Epithelial cell of proximal tubule (primary cell): ENCODE data around the gene RHO. TPM values are rescaled to one million over a fixed set of nuclear protein-coding genes. Genes with fewer than 3 reads are reported as not detected.

Source experiments
- DNase-seq: peaks from one replicate; pipeline ENCODE4 v3.0.0-alpha.2; 2011; ENCODE audit warnings: low read depth
- H3K4me3 ChIP-seq: 2 replicates; pipeline ENCODE4 v1.5.1; 2011; ENCODE audit warnings: low read depth, mild to moderate bottlenecking, low read length
- total RNA-seq: library from RNA; depleted of rRNA; stranded (reverse); fragments of >200 nt; gene quantifications from 2 replicates; pipeline ENCODE4 v1.2.3, GENCODE V29; 2015
- TF ChIP-seq, protein P1 (sequence below): conservative IDR thresholded peaks from 2 replicates; pipeline ENCODE4 v1.5.1; 2012; ENCODE audit warnings: low read depth, mild to moderate bottlenecking, low read length

Gene RHO
- total RNA-seq, 1 donor from 2014 or later = not detected

- TF ChIP-seq, protein P1, sequence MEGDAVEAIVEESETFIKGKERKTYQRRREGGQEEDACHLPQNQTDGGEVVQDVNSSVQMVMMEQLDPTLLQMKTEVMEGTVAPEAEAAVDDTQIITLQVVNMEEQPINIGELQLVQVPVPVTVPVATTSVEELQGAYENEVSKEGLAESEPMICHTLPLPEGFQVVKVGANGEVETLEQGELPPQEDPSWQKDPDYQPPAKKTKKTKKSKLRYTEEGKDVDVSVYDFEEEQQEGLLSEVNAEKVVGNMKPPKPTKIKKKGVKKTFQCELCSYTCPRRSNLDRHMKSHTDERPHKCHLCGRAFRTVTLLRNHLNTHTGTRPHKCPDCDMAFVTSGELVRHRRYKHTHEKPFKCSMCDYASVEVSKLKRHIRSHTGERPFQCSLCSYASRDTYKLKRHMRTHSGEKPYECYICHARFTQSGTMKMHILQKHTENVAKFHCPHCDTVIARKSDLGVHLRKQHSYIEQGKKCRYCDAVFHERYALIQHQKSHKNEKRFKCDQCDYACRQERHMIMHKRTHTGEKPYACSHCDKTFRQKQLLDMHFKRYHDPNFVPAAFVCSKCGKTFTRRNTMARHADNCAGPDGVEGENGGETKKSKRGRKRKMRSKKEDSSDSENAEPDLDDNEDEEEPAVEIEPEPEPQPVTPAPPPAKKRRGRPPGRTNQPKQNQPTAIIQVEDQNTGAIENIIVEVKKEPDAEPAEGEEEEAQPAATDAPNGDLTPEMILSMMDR = no peak
- DNase-seq = no peak
- no peak overlapping the region for H3K4me3 ChIP-seq
These were observed 25.3 kb downstream of the RHO start for GRCh38 chr3:129553719-129554118.

DNA sequence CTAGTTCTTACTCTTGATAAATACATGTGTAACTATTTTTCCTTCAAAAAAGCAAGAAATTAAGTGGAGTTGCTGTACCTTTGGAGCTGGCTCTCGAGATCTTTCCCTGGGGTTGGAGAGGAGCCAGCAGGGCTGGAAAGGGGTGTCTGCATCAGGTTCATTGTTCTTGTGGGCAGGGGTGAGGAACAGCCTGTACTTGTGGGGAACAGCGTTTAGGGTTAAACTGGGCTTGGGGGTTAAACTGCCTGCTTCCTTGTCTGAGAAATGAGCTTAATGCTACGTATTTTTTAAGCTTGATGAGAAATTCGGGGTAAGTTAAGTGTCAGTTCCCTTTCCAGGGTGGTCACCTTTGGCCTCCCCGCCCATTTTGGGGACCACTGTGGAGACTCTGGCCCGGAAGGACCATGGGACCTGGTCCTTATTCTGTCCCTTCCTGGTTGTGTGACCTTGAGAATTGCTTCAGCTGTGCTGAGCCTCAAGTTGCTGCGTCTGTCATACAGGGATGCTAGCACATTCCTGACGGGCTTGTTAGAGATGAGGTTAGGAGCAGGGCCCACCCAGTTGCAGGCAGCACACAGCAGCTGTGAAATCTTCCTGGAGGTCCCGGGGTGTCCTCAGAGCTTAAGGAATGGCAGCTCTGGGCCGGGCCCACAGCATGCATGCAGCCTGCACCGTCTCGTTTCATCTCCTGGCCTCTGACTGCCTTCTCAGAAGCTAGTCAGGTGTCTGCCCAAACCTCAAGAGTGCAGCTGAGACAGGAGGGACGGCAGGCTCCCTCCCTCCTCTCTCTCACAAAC, 26.1 kb downstream of the RHO start:
- H3K4me3 ChIP-seq = no peak overlapping the region
- TF ChIP-seq, protein P1 = no peak
- no peak for DNase-seq

- H3K4me3 ChIP-seq = no peak overlapping the region
- TF ChIP-seq, protein P1 = no peak
- DNase-seq = no peak
These were observed 26.7 kb downstream of the RHO start for GRCh38 chr3:129555153-129555550.

DNA sequence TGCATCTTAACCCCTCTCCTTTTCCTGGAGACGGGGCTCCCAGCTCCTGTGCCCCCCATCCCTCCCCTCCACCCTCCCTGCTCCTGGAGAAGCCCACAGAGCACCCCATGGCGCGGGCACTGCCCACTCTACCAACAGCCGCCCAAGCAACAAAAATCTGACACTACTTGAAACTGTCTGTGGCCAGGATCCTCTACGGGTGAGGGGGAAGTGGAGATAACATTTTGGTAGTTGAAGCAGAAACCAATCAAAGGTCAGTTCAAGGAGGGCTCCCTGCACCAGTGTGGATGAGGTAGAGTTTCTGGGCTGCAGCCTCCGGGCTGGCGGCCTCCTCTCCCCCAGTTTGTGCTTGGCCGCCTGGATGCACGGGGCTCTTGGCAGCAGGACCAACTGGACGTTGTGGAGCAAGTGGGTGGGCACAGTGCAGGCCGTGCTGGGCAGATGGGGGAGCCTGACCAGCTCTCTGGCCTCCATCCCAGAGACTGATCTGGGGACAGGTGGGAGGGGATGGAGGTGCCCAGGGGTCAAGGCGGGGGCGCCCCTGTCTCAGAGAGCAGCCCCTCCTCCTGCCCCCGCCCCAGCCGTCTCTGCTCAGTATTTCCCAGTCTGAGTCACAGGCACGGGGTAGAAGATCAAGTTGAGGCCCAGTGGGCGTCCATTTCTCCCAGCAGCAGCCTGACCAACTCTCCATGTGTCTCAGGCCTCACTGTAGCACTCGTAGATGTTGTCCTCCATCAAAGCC, 27.3 kb downstream of the RHO start:
- TF ChIP-seq, protein P1 = no peak
- H3K4me3 ChIP-seq = no peak overlapping the region
- no peak for DNase-seq

DNA sequence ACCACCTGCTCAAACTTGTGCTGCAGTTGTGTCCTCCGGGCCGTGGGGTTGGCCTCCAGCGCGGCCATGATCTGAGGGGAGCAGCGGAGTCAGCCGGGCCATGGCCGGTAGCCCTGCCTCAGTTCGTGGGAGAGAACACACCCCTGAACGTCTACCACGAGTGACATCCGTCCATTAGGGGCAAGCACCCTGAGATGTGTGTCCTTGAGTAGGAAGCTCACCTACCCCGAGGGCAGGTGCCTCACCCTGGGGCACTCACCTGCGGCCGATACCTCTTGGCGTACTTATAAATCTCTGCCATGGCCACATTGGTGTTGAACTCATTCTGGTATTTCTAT, 27.9 kb downstream of the RHO start:
- DNase-seq = no peak
- TF ChIP-seq, protein P1 = no peak
- H3K4me3 ChIP-seq = no peak overlapping the region

DNA sequence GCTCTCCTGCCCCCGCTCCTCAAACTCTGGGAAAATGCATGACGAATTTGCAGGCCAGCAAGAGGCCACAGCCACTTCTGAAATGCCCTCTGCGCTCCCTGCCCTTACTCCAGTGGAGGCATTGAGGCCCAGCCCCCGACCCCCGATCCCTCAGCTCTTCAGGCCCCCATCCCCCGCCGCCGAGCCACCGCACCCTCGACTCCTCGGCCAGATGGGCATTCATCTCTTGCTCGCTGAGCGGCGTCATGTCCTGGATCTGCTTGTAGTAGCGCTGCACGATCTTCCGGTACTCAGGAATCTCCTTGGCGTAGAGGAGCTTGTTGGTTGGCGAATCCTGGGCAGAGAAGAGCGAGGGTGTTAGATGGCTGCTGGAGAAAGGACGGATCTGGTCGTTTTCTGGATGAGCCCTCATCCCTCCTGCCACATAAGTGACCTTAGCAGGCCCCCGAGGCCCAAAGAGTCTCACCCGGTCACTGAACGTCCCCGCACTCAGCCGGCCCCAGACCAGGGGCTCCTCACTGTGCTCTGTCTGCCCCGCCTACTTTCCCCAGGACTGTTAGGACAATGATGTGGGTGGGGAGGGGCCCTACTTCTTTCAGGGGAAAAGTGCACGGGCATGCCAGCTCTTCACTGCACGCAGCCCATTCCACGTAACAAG, 28.6 kb downstream of the RHO start:
- TF ChIP-seq, protein P1 = no peak
- no peak for DNase-seq
- no peak overlapping the region for H3K4me3 ChIP-seq

GRCh38 chr3:129557548-129557894, 29.1 kb downstream of the RHO start:
- DNase-seq = no peak
- H3K4me3 ChIP-seq = no peak overlapping the region
- TF ChIP-seq, protein P1 = no peak
